HG02763 (cell line): ENCODE data around the gene DPEP1.
"Not testable (repeated sequence)": the region's sequence is repeated elsewhere in the genome, so short reads cannot be mapped to it uniquely, and the experiment has no call there.

Source experiments
- ATAC-seq: cut with Tn5 transposase; IDR thresholded peaks from one replicate; pipeline ENCODE4 v1.9.1; 2021; ENCODE audit warnings: mild to moderate bottlenecking, moderate library complexity; ENCODE audit not compliant: unreplicated experiment

Gene DPEP1

GRCh38 chr16:89613231-89613953, at the start of gene DPEP1:
DPEP1 (plus strand) TSS chr16:89613642; CDS start chr16:89630411, 16,769 bp downstream.
- ATAC-seq, result no peak

GRCh38 chr16:89564476-89565255, 48.8 kb upstream of the DPEP1 start:
- ATAC-seq, result no peak

GRCh38 chr16:89565256-89565505, 48.3 kb upstream of the DPEP1 start:
- no peak for ATAC-seq

GRCh38 chr16:89565506-89566372, 47.7 kb upstream of the DPEP1 start:
- ATAC-seq, result no peak

GRCh38 chr16:89567656-89568594, 45.5 kb upstream of the DPEP1 start:
- ATAC-seq, result no peak

GRCh38 chr16:89569506-89570341, 43.7 kb upstream of the DPEP1 start:
- ATAC-seq, result no peak

GRCh38 chr16:89570342-89570923, 43.0 kb upstream of the DPEP1 start:
- ATAC-seq, result no peak

GRCh38 chr16:89570983-89571598, 42.4 kb upstream of the DPEP1 start:
- not testable (repeated sequence) for ATAC-seq

- ATAC-seq, result no peak
These were observed 41.8 kb upstream of the DPEP1 start for GRCh38 chr16:89571636-89572035.

- no peak for ATAC-seq
These were observed 41.4 kb upstream of the DPEP1 start for GRCh38 chr16:89572073-89572484.

- ATAC-seq, result no peak
These were observed 40.8 kb upstream of the DPEP1 start for GRCh38 chr16:89572485-89573205.

GRCh38 chr16:89573826-89574680, 39.4 kb upstream of the DPEP1 start:
- no peak for ATAC-seq

GRCh38 chr16:89574681-89575246, 38.7 kb upstream of the DPEP1 start:
- no peak for ATAC-seq

GRCh38 chr16:89575247-89576152, 37.9 kb upstream of the DPEP1 start, which contains the start of gene CPNE7:
CPNE7 (plus strand) TSS chr16:89575758; CDS start chr16:89575898, 140 bp downstream.
- no peak for ATAC-seq

GRCh38 chr16:89576153-89577054, 37.0 kb upstream of the DPEP1 start:
- no peak for ATAC-seq
